Activated T-helper 17 cell treated with anti-CD3 and anti-CD28 coated beads, Interleukin-2, amount 50 U/mL, for 72 hours (primary cell): ENCODE measurements around the gene TAX1BP1. TPM values are rescaled to one million over a fixed set of nuclear protein-coding genes. Genes with fewer than 3 reads are reported as not detected.

ENCODE experiments used
- ATAC-seq: fragments of 150-1000 bp; cut with Tn5 transposase; replicated peaks from 2 replicates; pipeline ENCODE4 v1.10.0; 2021; ENCODE audit warnings: mild to moderate bottlenecking, moderate library complexity
- H3K27ac Mint-ChIP-seq: one replicate; pipeline ENCODE4 v1.8.0; 2022; ENCODE audit warnings: mixed read lengths
- H3K27me3 Mint-ChIP-seq: one replicate; pipeline ENCODE4 v1.8.0; 2022; ENCODE audit warnings: mixed read lengths
- H3K36me3 Mint-ChIP-seq: one replicate; pipeline ENCODE4 v1.8.0; 2022; ENCODE audit warnings: low read depth, mild to moderate bottlenecking, mixed read lengths
- H3K4me1 Mint-ChIP-seq: one replicate; pipeline ENCODE4 v1.8.0; 2022; ENCODE audit warnings: mixed read lengths
- H3K4me3 Mint-ChIP-seq: one replicate; pipeline ENCODE4 v1.8.0; 2022; ENCODE audit warnings: mild to moderate bottlenecking, mixed read lengths
- H3K9me3 Mint-ChIP-seq: one replicate; pipeline ENCODE4 v1.8.0; 2022; ENCODE audit warnings: mixed read lengths
- total RNA-seq, 2 donors: library from RNA; stranded (reverse); gene quantifications; one replicate each; pipeline ENCODE4 v1.2.3, GENCODE V29; 2022

TAX1BP1 gene
- total RNA-seq, 2 donors from 2014 or later = 100 to 151 TPM

- Mint-ChIP-seq H3K36me3 (peaks cover 67% of the 10 kb centered on the region), H3K27me3 (no peaks in the 10 kb centered on the region), H3K4me1 (peaks cover 22% of the 10 kb centered on the region), H3K27ac (peak overlapping the region; percentile 69), H3K4me3 (no peak overlapping the region), H3K9me3 (no peaks in the 10 kb centered on the region)
- ATAC-seq = no peak
Observed at GRCh38 chr7:27781188-27781587, 41.2 kb downstream of the TAX1BP1 start.

GRCh38 chr7:27782849-27783248 lies 42.9 kb downstream of the TAX1BP1 start:
- Mint-ChIP-seq H3K36me3 (peaks cover 67% of the 10 kb centered on the region), H3K9me3 (no peaks in the 10 kb centered on the region), H3K27ac (peak overlapping the region; percentile 13), H3K4me3 (peak overlapping the region; percentile 8), H3K27me3 (no peaks in the 10 kb centered on the region), H3K4me1 (peaks cover 15% of the 10 kb centered on the region)
- ATAC-seq = peak; percentile 84

- Mint-ChIP-seq H3K36me3 (peaks cover 69% of the 10 kb centered on the region), H3K27ac (peak overlapping the region; percentile 39), H3K4me1 (peaks cover 18% of the 10 kb centered on the region), H3K27me3 (no peaks in the 10 kb centered on the region), H3K4me3 (peak overlapping the region; percentile 10), H3K9me3 (no peaks in the 10 kb centered on the region)
- peak; percentile 74 for ATAC-seq
Observed at GRCh38 chr7:27784399-27785053, 44.6 kb downstream of the TAX1BP1 start.

DNA sequence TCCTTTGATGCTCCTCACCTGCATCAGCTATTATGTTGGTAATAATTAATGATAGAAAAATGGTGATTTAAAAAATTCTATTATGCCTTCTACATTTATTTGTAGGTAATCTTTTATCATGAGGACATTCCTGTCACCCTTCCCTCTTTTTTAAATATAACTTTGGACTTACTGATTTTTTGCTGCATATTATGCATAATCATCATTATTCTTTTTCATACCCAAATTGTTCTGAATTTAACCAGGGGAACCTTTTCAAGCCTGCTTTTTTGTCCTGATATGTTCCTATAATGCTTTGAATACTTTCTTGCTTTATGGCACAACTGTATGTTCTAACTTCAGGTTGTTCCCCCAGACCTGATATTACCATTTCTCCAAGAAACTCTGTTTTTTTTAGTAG lies 48.5 kb downstream of the TAX1BP1 start:
- no peaks in the 10 kb centered on the region for H3K27me3 Mint-ChIP-seq
- H3K27ac Mint-ChIP-seq = no peak overlapping the region
- peaks cover 10% of the 10 kb centered on the region for H3K4me1 Mint-ChIP-seq
- no peak for ATAC-seq
- no peaks in the 10 kb centered on the region for H3K9me3 Mint-ChIP-seq
- H3K4me3 Mint-ChIP-seq = no peak overlapping the region
- peaks cover 95% of the 10 kb centered on the region for H3K36me3 Mint-ChIP-seq

DNA sequence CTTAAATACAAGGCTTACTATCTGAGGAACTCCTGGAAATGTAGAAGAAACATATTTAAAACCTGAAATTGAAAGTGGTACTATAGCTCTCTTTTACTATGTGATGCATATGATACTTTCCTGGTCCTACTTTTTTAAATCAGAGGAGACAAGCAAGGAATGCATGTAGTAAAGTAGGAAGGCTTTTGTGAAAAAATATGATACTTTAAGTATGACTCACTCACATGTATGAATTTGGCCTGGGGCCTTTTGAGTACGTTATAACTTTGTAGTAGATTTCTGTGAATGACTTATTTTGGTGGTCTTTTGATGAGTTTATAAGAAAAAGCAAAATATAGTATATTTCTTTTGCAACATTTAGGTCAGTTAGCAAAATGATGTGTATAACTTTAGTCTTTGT lies 53.8 kb downstream of the TAX1BP1 start:
- Mint-ChIP-seq H3K27me3 (no peaks in the 10 kb centered on the region), H3K27ac (no peak overlapping the region), H3K4me1 (peaks cover 7% of the 10 kb centered on the region), H3K36me3 (peaks cover 97% of the 10 kb centered on the region), H3K4me3 (no peak overlapping the region), H3K9me3 (no peaks in the 10 kb centered on the region)
- ATAC-seq = no peak

GRCh38 chr7:27795977-27796376 lies 56.0 kb downstream of the TAX1BP1 start:
- no peaks in the 10 kb centered on the region for H3K27me3 Mint-ChIP-seq
- peaks cover 4% of the 10 kb centered on the region for H3K4me1 Mint-ChIP-seq
- H3K4me3 Mint-ChIP-seq = no peak overlapping the region
- no peak overlapping the region for H3K27ac Mint-ChIP-seq
- peaks cover 96% of the 10 kb centered on the region for H3K36me3 Mint-ChIP-seq
- ATAC-seq = no peak
- H3K9me3 Mint-ChIP-seq = no peaks in the 10 kb centered on the region

DNA sequence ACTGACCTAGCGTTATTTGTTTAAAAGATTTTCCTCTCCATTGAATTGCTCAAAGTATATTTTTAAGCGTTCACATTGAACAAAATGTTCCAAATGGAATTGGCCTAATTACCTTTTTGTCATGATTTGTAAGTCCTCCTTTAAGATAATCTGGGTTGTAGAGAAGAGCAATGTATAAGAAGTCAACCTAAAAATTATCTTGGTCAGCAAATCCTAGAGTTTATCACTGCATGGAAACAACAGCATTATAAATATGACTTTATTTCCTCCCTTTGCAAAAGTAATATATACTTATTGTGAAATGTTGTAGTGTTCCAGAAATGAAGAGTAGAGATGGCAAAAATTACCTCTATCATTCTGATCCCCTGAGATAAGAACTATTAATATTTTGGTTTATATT lies 59.2 kb downstream of the TAX1BP1 start:
- H3K9me3 Mint-ChIP-seq = no peaks in the 10 kb centered on the region
- H3K4me1 Mint-ChIP-seq = peaks cover 8% of the 10 kb centered on the region
- no peak overlapping the region for H3K27ac Mint-ChIP-seq
- H3K36me3 Mint-ChIP-seq = peaks cover 91% of the 10 kb centered on the region
- H3K27me3 Mint-ChIP-seq = no peaks in the 10 kb centered on the region
- no peak for ATAC-seq
- H3K4me3 Mint-ChIP-seq = no peak overlapping the region

DNA sequence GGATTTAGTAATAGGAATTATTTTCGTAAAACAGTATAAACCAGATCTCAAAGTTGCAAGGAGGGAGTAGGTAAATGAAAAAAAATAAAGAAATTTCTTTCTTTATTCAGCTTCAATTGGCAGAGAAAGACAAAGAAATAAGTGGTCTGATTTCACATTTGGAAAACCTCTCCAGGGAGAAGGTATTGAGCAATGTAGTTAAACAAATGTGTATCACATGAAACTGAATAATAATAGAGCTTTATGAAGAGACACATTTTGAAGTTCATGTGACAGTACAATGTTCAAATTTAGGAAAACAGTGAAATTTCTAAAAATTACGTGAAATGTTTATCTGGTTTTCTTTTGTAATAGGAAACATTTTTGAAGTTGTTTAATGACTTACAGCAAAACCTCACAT lies 63.0 kb downstream of the TAX1BP1 start:
- peaks cover 87% of the 10 kb centered on the region for H3K36me3 Mint-ChIP-seq

GRCh38 chr7:27804139-27804538 lies 64.2 kb downstream of the TAX1BP1 start:
- Mint-ChIP-seq H3K36me3 (peaks cover 87% of the 10 kb centered on the region), H3K4me1 (peaks cover 10% of the 10 kb centered on the region), H3K9me3 (no peaks in the 10 kb centered on the region), H3K27ac (no peak overlapping the region), H3K27me3 (no peaks in the 10 kb centered on the region), H3K4me3 (no peak overlapping the region)
- ATAC-seq = no peak

More for the DNA sequence above, 63.0 kb downstream of the TAX1BP1 start:
- H3K4me3 Mint-ChIP-seq = no peak overlapping the region
- H3K4me1 Mint-ChIP-seq = peaks cover 10% of the 10 kb centered on the region
- H3K27ac Mint-ChIP-seq = no peak overlapping the region
- H3K9me3 Mint-ChIP-seq = no peaks in the 10 kb centered on the region
- H3K27me3 Mint-ChIP-seq = no peaks in the 10 kb centered on the region
- ATAC-seq = no peak

GRCh38 chr7:27808626-27809025 lies 68.7 kb downstream of the TAX1BP1 start:
- no peak for ATAC-seq
- Mint-ChIP-seq H3K9me3 (no peaks in the 10 kb centered on the region), H3K4me3 (no peak overlapping the region), H3K36me3 (peaks cover 92% of the 10 kb centered on the region), H3K27me3 (no peaks in the 10 kb centered on the region), H3K4me1 (peaks cover 12% of the 10 kb centered on the region), H3K27ac (no peak overlapping the region)

DNA sequence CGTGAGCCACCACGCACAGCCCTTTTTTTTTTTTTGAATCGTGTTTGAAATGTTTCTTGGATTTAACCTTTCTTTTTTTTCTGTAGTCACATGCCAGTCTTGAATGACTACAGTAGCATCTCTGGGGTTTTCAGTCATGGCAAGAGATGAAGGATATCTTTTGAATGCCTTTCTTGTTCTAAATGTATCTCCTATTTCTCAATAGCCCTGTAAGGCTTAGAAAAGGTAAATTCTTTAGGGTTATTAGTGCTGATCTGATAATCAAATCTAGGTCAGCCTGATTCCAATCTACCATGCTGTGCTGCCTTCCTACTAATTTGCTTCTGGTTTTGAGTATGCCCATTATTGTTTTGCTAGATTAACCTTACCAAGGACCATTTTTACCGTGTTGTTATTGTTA lies 70.2 kb downstream of the TAX1BP1 start:
- Mint-ChIP-seq H3K4me1 (peaks cover 12% of the 10 kb centered on the region), H3K36me3 (peaks cover 92% of the 10 kb centered on the region), H3K9me3 (no peaks in the 10 kb centered on the region), H3K27ac (peak overlapping the region; percentile 4), H3K4me3 (no peak overlapping the region), H3K27me3 (no peaks in the 10 kb centered on the region)
- ATAC-seq = no peak

- H3K4me3 Mint-ChIP-seq = no peak overlapping the region
- no peaks in the 10 kb centered on the region for H3K9me3 Mint-ChIP-seq
- peaks cover 7% of the 10 kb centered on the region for H3K4me1 Mint-ChIP-seq
- peaks cover 99% of the 10 kb centered on the region for H3K36me3 Mint-ChIP-seq
- ATAC-seq = no peak
- H3K27me3 Mint-ChIP-seq = no peaks in the 10 kb centered on the region
- no peak overlapping the region for H3K27ac Mint-ChIP-seq
Observed at GRCh38 chr7:27812706-27813105, 72.7 kb downstream of the TAX1BP1 start.

GRCh38 chr7:27822245-27822644 lies 82.3 kb downstream of the TAX1BP1 start:
- Mint-ChIP-seq H3K4me1 (peaks cover 5% of the 10 kb centered on the region), H3K36me3 (peaks cover 95% of the 10 kb centered on the region), H3K27ac (no peak overlapping the region), H3K27me3 (no peaks in the 10 kb centered on the region), H3K4me3 (no peak overlapping the region), H3K9me3 (no peaks in the 10 kb centered on the region)
- no peak for ATAC-seq

DNA sequence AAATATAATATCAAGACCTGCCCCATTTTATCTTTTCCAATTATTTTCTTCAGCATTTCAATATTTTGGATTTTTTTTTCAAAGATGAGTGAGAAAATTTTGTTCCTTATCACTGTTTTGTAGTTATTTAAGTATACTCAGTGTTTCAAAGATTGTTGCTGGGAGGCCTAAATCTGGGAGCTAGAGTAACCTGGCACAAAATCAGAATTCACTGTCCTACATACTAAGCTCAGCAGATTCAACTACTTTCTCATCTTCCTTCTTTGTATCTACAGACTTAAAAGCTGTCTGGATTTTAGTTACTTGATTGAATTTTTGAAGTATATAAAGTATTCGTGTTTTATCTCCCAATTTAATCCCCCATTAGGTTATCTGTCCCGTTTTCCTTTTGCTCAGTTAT lies 85.9 kb downstream of the TAX1BP1 start:
- peaks cover 95% of the 10 kb centered on the region for H3K36me3 Mint-ChIP-seq
- no peaks in the 10 kb centered on the region for H3K9me3 Mint-ChIP-seq
- no peaks in the 10 kb centered on the region for H3K27me3 Mint-ChIP-seq
- H3K4me1 Mint-ChIP-seq = no peaks in the 10 kb centered on the region
- ATAC-seq = no peak
- H3K27ac Mint-ChIP-seq = no peak overlapping the region
- no peak overlapping the region for H3K4me3 Mint-ChIP-seq

DNA sequence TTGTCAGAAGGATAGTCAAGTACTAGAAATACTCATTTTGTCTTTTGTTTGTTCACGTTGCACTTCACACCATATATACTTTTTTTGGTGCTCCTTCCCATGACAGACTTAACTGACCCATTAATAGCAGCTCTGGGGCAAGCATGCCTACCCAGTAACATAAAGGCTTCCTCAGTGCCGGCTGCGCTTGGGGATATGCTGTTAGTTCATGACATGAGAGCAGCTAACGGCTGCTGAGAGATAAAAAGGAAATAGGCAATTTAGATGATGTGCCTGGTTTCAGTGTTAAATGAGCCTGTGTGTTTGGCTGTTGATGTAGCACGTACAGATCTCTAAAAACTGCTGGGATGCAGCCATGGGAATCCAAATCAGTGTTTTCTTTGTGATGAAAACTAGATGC lies 86.4 kb downstream of the TAX1BP1 start:
- Mint-ChIP-seq H3K36me3 (peaks cover 95% of the 10 kb centered on the region), H3K27ac (no peak overlapping the region), H3K4me3 (no peak overlapping the region), H3K9me3 (no peaks in the 10 kb centered on the region), H3K4me1 (no peaks in the 10 kb centered on the region), H3K27me3 (no peaks in the 10 kb centered on the region)
- no peak for ATAC-seq
